Dendritic cell treated with granulocyte-macrophage colony-stimulating factor and Interleukin-4, amounts not matched to agents 40 ng/mL and 50 ng/mL, for 4 days (primary cell): ENCODE results near the gene ZBED1.
A peak's percentile ranks its signal among the peaks of the same experiment; 100 is the strongest.

Source experiments
- H3K27ac Mint-ChIP-seq: one replicate; pipeline ENCODE4 v1.8.0; 2022; ENCODE audit warnings: mild to moderate bottlenecking, mixed read lengths
- H3K27me3 Mint-ChIP-seq: one replicate; pipeline ENCODE4 v1.8.0; 2022; ENCODE audit warnings: mild to moderate bottlenecking, mixed read lengths
- H3K36me3 Mint-ChIP-seq: one replicate; pipeline ENCODE4 v1.8.0; 2022; ENCODE audit warnings: low read depth, mixed read lengths
- H3K4me1 Mint-ChIP-seq: one replicate; pipeline ENCODE4 v1.8.0; 2022; ENCODE audit warnings: low read depth, mixed read lengths
- H3K4me3 Mint-ChIP-seq: one replicate; pipeline ENCODE4 v1.8.0; 2022; ENCODE audit warnings: mild to moderate bottlenecking, moderate library complexity, mixed read lengths
- H3K9me3 Mint-ChIP-seq: one replicate; pipeline ENCODE4 v1.8.0; 2022; ENCODE audit warnings: mixed read lengths
- intact Hi-C: fragments of 100-400 bp; cut with micrococcal nuclease; formaldehyde crosslinking; loops from one replicate; pipeline ENCODE4 v1.15.0; 2022

ZBED1 gene

DNA sequence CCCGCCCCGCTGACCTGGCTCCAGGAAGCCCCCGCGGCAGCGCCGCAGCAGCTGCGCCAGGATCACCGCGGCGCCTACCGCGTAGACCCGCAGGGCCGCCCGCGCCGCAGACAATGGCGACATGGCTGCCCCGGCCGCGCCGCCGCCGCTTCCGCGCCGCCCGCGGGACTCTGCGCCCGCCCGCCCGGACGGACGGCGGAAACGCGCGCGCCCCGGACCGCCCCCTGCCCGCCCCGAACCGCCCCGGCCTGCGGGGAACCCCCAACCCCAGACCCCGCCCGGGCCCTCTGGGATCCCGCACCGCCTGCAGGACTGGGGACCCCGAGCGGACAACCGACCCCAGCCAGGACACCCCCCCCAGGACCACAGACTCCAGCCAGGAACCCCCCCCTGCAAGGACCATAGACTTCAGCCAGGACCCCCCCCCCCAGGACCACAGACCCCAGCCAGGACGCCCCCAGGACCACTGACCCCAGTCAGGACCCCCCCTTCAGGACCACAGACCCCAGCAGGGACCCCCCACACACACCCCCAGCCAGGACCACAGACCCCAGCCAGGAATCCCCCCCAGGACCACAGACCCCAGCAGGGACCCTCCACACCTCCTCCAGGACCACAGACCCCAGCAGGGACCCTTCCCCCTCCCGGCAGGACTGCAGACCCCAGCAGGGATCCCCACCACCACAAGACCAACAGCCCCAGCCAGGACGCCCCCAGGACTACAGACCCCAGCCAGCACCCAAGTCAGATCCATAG lies at the start of gene ZBED1, which contains the start of gene DHRSX:
Gene ZBED1, minus strand, starts transcription at position 174 of the 756 bp plus-strand sequence. CDS start 10,257 bp downstream, outside the sequence.
Gene DHRSX, minus strand, starts transcription at position 174 of the 756 bp plus-strand sequence. Its CDS starts 51 bp downstream, at position 123.
- Mint-ChIP-seq H3K4me1 (peaks cover 20% of the 10 kb centered on the region), H3K9me3 (no peaks in the 10 kb centered on the region), H3K27ac (peak within 1 kb of the TSS; percentile 87), H3K27me3 (no peaks in the 10 kb centered on the region), H3K4me3 (peak within 1 kb of the TSS; percentile 82), H3K36me3 (peaks cover 9% of the 10 kb centered on the region)
- intact Hi-C loops: loop anchor here (10.0 kb wide), 1 partner anchor 836 kb away; no protein-coding TSS in a partner anchor

DNA sequence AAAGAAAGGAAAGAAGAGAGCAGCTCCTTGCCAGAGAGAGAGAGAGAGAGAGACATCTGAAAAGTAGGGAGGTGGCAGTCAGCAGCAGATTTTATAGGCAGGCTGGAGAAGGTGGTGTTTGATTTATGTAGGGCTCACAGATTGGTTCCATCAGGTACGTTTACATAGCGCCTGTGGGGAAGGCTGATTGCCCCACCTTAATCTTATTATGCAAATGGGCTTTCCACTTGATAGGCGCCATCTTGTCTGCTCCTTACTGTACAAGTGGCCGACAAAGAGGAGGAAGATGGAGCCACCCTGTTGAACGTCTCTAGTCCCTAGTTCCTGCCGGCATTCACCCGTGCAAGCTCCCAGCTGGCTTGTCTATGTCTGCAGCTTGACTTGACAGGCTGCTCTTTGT lies 49.1 kb upstream of the ZBED1 start:
- Mint-ChIP-seq H3K27me3 (peaks cover 6% of the 10 kb centered on the region), H3K4me1 (no peaks in the 10 kb centered on the region), H3K27ac (no peak overlapping the region), H3K4me3 (no peak overlapping the region), H3K36me3 (no peaks in the 10 kb centered on the region), H3K9me3 (peaks cover 21% of the 10 kb centered on the region)
- intact Hi-C loops: no loop called here

DNA sequence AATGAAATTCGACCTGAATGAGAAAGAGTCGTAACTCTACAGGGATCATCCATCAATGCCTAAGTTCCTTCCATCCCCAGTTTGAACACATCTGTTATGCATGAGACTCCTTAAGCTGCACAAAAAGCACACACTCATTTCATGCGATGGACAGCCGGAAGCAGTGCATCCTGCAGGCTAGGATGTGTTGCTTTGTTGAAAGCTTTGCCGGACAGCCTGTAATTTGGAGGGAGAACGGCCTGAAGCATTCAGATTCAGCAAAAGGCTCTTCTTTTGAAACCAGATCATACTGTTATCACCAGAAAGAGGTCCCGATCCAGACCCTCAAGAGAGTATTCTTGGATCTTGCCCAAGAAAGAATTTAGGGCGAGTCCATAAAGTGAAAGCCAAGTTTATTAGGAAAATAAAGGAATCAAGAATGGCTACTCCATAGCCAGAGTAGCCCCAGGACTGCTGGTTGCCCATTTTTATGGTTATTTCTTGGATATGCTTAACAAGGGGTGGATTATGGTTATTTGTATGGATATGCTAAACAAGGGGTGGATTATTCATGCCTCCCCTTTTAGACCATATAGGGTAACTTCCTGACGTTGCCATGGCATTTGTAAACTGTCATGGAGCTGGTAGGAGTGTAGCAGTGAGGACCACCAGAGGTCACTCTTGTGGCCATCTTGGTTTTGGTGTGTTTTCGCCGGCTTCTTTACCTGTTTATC lies 48.1 kb upstream of the ZBED1 start:
- Mint-ChIP-seq H3K27me3 (peaks cover 7% of the 10 kb centered on the region), H3K4me1 (no peaks in the 10 kb centered on the region), H3K9me3 (peaks cover 18% of the 10 kb centered on the region), H3K36me3 (no peaks in the 10 kb centered on the region), H3K4me3 (no peak overlapping the region), H3K27ac (no peak overlapping the region)
- intact Hi-C loops: no loop called here

DNA sequence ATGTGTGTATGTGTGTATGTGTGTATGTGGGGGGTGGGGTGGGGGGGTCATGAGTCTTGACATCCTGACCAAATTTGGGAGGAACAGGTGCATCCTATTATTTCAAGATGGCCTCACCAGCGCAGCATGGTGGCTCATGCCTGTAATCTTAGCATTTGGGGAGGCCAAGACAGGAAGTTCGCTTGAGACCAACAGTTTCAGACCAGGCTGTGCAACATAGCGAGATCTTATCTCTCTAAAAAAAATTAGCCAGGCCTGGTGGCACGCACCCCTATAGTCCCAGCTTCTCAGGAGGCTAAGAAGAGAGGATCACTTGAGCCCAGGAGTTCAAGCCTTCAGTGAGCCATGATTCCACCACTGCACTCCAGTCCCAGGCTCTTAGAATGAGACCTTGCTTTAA lies 47.0 kb upstream of the ZBED1 start:
- Mint-ChIP-seq H3K4me1 (no peaks in the 10 kb centered on the region), H3K27ac (no peak overlapping the region), H3K27me3 (peaks cover 5% of the 10 kb centered on the region), H3K36me3 (no peaks in the 10 kb centered on the region), H3K9me3 (peaks cover 18% of the 10 kb centered on the region), H3K4me3 (no peak overlapping the region)
- intact Hi-C loops: no loop called here

DNA sequence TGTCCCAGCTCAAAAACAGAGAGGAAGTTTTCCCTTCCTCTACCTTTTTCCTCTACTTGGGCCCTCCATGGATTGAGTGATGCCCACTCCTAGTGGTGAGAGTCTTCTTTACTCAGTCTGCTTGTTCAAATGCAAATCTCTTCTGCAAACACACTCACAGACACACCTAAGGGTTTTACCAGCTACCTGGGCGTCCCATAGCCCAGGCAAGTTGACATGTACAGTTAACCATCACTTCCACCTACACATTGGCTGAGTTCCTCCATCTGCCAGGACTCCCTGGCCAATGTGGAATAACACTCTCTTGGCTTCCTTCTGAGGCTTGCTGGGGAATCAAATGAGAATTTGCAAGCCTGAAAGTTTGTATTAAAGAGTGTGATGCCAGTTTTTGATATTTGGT lies 45.7 kb upstream of the ZBED1 start:
- Mint-ChIP-seq H3K9me3 (peaks cover 18% of the 10 kb centered on the region), H3K4me1 (no peaks in the 10 kb centered on the region), H3K4me3 (no peak overlapping the region), H3K27ac (no peak overlapping the region), H3K27me3 (peaks cover 2% of the 10 kb centered on the region), H3K36me3 (no peaks in the 10 kb centered on the region)
- intact Hi-C loops: no loop called here

DNA sequence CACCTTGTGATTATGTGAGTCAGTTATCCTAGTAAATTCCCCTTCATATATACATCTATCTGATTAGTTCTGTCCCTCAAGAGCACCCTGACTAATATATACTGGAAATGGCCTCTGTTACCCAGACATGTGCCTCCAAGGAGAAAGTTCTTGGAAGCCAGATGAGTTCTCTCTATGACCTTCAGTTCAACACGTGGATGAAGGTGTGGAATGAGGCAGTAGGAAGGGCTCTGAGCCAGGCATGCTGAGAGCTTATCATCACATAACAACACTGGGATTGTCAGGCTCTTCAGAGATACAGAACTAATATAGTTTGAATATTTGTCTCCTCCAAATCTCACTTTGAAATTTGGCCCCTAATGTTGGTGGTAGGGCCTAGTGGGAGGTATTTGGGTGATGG lies 44.4 kb upstream of the ZBED1 start:
- H3K4me3 Mint-ChIP-seq: no peak overlapping the region
- H3K4me1 Mint-ChIP-seq: no peaks in the 10 kb centered on the region
- H3K27me3 Mint-ChIP-seq: peaks cover 2% of the 10 kb centered on the region
- no peak overlapping the region for H3K27ac Mint-ChIP-seq
- intact Hi-C loops: no loop called here
- no peaks in the 10 kb centered on the region for H3K36me3 Mint-ChIP-seq
- peaks cover 18% of the 10 kb centered on the region for H3K9me3 Mint-ChIP-seq

DNA sequence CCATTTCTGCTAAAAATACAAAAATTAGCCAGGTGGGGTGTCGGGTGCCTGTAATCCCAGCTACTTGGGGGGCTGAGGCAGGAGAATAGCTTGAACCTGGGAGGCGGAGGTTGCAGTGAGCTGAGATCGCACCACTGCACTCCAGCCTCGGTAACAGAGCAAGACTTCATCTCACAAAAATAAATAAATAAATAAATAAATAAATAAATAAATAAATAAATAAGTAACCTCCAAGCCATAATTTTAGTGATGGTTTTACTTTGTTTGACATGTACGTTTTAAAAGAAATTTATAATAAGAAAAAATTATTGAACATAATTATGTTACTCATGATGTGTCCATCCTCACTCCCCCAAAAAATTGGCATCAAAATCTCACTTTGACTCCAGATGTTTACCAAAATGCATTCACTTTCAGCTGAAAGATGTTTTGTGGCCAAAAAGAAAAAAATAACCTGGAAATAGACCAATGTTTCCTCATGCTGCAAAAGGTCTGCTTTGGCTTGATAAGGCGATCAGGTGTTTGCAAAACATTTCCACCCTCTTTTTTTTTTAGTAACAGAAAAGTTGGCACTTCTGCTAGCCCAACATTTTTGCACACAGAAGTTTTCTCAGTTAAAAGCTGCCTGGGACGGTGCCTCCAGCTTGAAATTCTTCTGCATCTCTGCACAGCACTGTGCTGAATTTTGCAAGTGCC lies 42.2 kb upstream of the ZBED1 start:
- Mint-ChIP-seq H3K9me3 (peaks cover 18% of the 10 kb centered on the region), H3K36me3 (no peaks in the 10 kb centered on the region), H3K4me3 (no peak overlapping the region), H3K4me1 (peaks cover 5% of the 10 kb centered on the region), H3K27me3 (peaks cover 3% of the 10 kb centered on the region), H3K27ac (no peak overlapping the region)
- intact Hi-C loops: no loop called here

DNA sequence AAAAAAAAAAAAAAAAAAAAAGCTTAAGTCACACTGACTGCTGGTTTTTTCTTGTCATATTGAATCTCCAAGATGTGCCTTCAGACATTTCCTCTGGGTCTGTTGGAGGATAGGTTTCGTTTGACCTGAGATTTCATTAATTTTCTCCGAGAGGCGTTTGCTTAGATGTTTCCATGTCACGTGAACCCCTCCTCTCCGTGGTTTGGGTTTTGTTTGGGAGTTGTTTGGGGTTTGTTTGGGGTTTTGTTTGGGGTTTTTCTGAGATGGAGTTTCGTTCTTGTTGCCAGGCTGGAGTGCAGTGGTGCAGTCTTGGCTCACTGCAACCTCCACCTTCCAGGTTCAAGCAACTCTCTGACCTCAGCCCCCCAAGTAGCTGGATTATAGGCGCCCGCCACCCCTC lies 40.8 kb upstream of the ZBED1 start:
- H3K9me3 Mint-ChIP-seq: peaks cover 15% of the 10 kb centered on the region

DNA sequence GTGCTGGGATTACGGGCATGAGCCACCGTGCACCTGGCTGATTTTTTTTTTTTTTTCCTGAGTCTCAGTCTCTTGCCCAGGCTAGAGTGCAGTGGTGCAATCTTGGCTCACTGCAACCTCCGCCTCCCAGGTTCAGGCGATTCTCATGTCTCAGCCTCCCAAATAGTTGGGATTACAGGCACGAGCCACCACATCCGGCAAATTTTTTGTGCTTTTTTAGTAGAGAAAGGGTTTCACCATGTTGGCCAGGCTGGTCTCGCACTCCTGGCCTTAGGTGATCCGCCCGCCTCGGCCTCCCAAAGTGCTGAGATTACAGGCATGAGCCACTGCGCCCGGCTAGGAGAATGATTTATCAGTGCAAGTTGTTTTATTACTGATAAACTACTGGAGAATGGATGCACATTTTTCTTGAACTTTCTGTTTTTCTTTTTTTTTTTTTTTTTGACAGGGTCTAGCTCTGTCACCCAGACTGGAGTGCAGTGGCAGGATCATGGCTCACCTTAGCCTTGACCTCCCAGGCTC lies 39.7 kb upstream of the ZBED1 start:
- Mint-ChIP-seq H3K27ac (no peak overlapping the region), H3K27me3 (peaks cover 9% of the 10 kb centered on the region), H3K36me3 (no peaks in the 10 kb centered on the region), H3K4me1 (peaks cover 5% of the 10 kb centered on the region), H3K4me3 (no peak overlapping the region), H3K9me3 (peaks cover 4% of the 10 kb centered on the region)
- intact Hi-C loops: no loop called here

More for the DNA sequence above, 40.8 kb upstream of the ZBED1 start:
- H3K27me3 Mint-ChIP-seq: peaks cover 9% of the 10 kb centered on the region
- peaks cover 5% of the 10 kb centered on the region for H3K4me1 Mint-ChIP-seq
- no peak overlapping the region for H3K4me3 Mint-ChIP-seq
- intact Hi-C loops: no loop called here
- H3K27ac Mint-ChIP-seq: no peak overlapping the region
- H3K36me3 Mint-ChIP-seq: no peaks in the 10 kb centered on the region

DNA sequence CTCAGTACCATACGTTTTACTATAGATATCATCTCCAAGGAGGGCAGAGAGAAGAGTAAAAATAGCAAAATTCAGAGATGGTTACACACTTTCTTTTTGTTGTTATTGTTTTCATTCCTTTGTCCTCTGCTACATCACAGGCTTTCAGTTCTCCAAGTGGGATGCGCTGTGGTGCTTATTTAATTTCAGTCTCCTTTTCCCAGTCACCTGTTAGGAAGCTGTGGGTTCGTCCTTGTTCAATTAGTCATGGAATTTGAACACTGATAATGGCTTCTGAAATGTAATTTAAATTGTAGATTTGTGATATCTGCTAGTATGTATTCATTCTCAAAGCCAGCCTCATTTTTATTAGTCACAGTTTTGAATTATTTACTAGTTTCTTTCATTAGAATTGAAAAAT lies 38.8 kb upstream of the ZBED1 start:
- intact Hi-C loops: no loop called here
- H3K27me3 Mint-ChIP-seq: peaks cover 9% of the 10 kb centered on the region
- no peaks in the 10 kb centered on the region for H3K9me3 Mint-ChIP-seq
- peaks cover 5% of the 10 kb centered on the region for H3K4me1 Mint-ChIP-seq
- H3K27ac Mint-ChIP-seq: no peak overlapping the region
- no peak overlapping the region for H3K4me3 Mint-ChIP-seq
- H3K36me3 Mint-ChIP-seq: no peaks in the 10 kb centered on the region

DNA sequence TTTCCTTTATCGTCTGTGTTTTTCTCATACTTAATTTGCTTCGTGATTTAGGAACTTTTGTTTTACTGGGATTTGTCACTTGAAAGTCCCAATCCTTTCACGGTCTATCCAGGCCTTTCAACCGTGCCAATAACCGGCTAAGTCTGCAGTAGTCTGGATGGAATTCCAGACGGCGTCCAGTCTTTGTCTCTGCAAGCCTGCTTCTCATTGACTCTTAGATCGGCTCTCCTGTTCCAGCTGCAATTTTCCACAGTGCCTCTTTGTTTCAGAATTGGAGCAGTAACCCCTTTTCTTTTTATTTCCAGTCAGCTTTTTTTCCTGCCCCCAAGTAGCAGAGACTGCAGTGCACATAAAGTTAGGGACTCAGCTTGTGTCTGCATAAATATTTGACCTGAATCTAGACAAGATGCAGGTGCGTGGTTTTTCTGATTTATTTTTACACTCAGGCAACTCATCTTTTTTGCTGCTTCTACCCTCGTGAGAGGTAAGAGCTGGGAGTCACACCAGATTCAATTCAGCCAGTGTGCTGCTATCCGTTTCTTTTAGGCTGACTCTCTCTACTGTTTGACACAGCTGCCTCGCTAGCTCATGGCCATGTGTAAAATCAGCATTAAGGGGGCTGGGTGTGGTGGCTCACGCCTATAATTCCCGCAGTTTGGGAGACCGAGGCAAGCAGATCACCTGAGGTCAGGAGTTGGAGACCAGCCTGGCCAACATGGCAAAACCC lies 37.4 kb upstream of the ZBED1 start:
- no peak overlapping the region for H3K4me3 Mint-ChIP-seq
- H3K27me3 Mint-ChIP-seq: peaks cover 6% of the 10 kb centered on the region
- H3K36me3 Mint-ChIP-seq: no peaks in the 10 kb centered on the region
- no peak overlapping the region for H3K27ac Mint-ChIP-seq
- H3K4me1 Mint-ChIP-seq: peaks cover 5% of the 10 kb centered on the region
- H3K9me3 Mint-ChIP-seq: no peaks in the 10 kb centered on the region
- intact Hi-C loops: no loop called here

DNA sequence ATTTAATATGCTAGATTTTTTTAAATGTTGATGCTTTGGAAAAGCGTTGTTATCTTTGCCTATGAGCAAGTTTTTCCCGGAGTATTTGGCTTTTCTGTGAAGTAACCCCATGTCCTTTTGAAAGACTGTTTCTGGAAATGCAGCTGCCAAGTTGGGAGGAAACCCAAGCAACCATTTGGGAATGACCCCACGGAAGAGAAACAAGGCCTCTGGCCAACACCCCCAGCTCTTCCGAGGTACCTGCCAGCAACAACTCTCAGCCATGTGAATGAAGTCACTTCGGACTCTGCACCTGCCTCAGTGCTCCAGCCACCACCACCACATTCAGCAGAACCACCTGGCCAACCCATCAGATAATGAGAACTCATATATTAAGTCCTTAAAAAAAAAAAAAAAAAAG lies 36.2 kb upstream of the ZBED1 start:
- H3K27ac Mint-ChIP-seq: no peak overlapping the region
- intact Hi-C loops: no loop called here
- peaks cover 6% of the 10 kb centered on the region for H3K27me3 Mint-ChIP-seq
- no peaks in the 10 kb centered on the region for H3K9me3 Mint-ChIP-seq
- no peak overlapping the region for H3K4me3 Mint-ChIP-seq
- H3K4me1 Mint-ChIP-seq: peaks cover 5% of the 10 kb centered on the region
- no peaks in the 10 kb centered on the region for H3K36me3 Mint-ChIP-seq

DNA sequence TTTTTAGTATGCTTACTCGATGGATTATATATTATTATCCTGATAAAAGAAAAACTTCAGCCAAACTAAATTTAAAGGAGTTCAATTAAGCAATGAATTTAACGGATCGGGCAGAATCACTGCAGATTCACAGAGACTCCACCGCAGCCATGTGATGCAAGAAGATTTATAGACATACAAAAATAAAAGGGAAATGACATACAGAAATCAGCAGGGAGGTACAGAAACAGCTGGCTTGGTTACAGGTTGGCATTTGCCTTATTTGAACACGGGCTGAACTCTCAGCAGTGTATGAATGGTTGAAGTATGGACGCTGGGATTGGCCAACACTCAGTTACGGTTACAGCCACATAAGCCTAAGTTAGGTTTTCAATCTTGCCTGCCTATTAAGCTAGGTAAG lies 35.4 kb upstream of the ZBED1 start:
- peaks cover 6% of the 10 kb centered on the region for H3K27me3 Mint-ChIP-seq
- no peak overlapping the region for H3K27ac Mint-ChIP-seq
- H3K9me3 Mint-ChIP-seq: no peaks in the 10 kb centered on the region
- peaks cover 5% of the 10 kb centered on the region for H3K4me1 Mint-ChIP-seq
- intact Hi-C loops: no loop called here
- no peak overlapping the region for H3K4me3 Mint-ChIP-seq
- H3K36me3 Mint-ChIP-seq: no peaks in the 10 kb centered on the region
